Measurements from ENCODE around the gene WFDC11. TPM values are rescaled to one million over a fixed set of nuclear protein-coding genes. Genes with fewer than 3 reads are reported as not detected.

The WFDC11 gene
- polyA plus RNA-seq, 1 donor (not counting 4 experiments of a cell fraction or from before 2014, with no cell fraction given) = not detected

DNA sequence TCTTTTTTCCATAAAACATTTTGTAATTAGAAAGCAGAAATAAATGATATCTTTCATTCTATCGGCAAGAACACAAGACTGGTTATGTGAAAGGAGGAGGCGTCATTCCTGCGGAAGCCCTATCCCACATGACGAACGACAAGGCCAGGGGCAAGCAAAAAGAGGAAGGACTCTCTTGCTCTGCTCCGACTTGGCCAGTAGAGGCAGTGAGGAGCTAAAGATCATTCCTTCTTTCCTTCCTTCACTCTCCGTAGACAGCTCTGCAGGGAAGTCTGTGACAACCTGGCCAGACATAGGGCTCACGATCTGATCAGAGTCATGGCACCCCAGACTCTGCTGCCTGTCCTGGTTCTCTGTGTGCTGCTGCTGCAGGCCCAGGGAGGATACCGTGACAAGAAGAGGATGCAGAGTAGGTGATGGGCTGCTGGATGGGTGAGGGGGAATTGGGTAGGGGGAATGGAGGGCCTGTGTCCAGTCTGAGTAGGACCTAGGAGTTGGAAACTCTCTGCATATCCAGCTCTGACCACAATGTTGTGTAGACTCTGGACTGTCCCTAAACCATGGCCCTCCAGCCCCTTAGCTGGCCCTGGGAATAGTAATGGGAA is 40.4 kb downstream of the WFDC11 start, which contains the start of gene WFDC10A:
WFDC10A (plus strand) TSS at position 244 of the 605 bp plus-strand sequence; CDS start at position 319, 75 bp downstream.
- H3K4me1 ChIP-seq (ENCODE audit: control insufficient read depth, extremely low read depth, insufficient read depth, low read length) = no peaks in the 10 kb centered on the region
- dilution Hi-C loops (cut with MboI; ENCODE audit: extremely low pct_ligation_motif_present, low sequenced_read_pairs) = no loop called here
- DNase-seq (ENCODE audit: low read depth, low spot score) (peak; percentile 28), FAIRE-seq (peak; percentile 73)
- no peaks in the 10 kb centered on the region for H3K79me2 ChIP-seq (ENCODE audit: control insufficient read depth, insufficient read depth, low read length)
- peak within 1 kb of the TSS; percentile 2 for H3K4me2 ChIP-seq (ENCODE audit: control insufficient read depth, extremely low read depth, insufficient read depth, low read depth, low read length)
- peaks cover 6% of the 10 kb centered on the region for H3K27me3 ChIP-seq (ENCODE audit: control insufficient read depth, extremely low read depth, insufficient read depth, low read length)
- TF ChIP-seq CTCF (optimal IDR thresholded peaks at IDR 0.05 in 1 of 3, IDR thresholded peaks at IDR 0.05 in 1 of 3, conservative IDR thresholded peaks at IDR 0.05 in 1 of 3; ENCODE audit: extremely low read depth in 1 of 3, insufficient read depth in 2 of 3, low read length in 3 of 3) (peak; percentile 86 to 97 (median 88)), EZH2 (IDR thresholded peaks at IDR 0.05; ENCODE audit: low read length) (no peak)
- no peak within 1 kb of the TSS for H3K27ac ChIP-seq (ENCODE audit: control insufficient read depth, insufficient read depth, low read length)
- no peaks in the 10 kb centered on the region for H3K9me3 ChIP-seq (ENCODE audit: control insufficient read depth, low read depth, low read length)
- H4K20me1 ChIP-seq (ENCODE audit: control insufficient read depth, extremely low read depth, insufficient read depth, low read length) = no peaks in the 10 kb centered on the region
- H2AFZ ChIP-seq (ENCODE audit: control insufficient read depth, low read length) = no peak within 1 kb of the TSS
- no peak within 1 kb of the TSS for H3K4me3 ChIP-seq (ENCODE audit: control insufficient read depth in 2 of 3, extremely low read depth in 1 of 3, insufficient read depth in 2 of 3, low read depth in 1 of 3, low read length in 3 of 3)
- no peaks in the 10 kb centered on the region for H3K9me1 ChIP-seq (ENCODE audit: control insufficient read depth, extremely low read depth, insufficient read depth, low read length)
- no peak within 1 kb of the TSS for H3K9ac ChIP-seq (ENCODE audit: control insufficient read depth, extremely low read depth, insufficient read depth, low read length)
- H3K36me3 ChIP-seq (ENCODE audit: control insufficient read depth in 2 of 2, extremely low read depth in 1 of 2, insufficient read depth in 2 of 2, low read length in 2 of 2) = no peaks in the 10 kb centered on the region

- H3K9ac ChIP-seq (ENCODE audit: control insufficient read depth, extremely low read depth, insufficient read depth, low read length) = no peak overlapping the region
- no peaks in the 10 kb centered on the region for H4K20me1 ChIP-seq (ENCODE audit: control insufficient read depth, extremely low read depth, insufficient read depth, low read length)
- H3K4me3 ChIP-seq (ENCODE audit: control insufficient read depth in 2 of 3, extremely low read depth in 1 of 3, insufficient read depth in 2 of 3, low read depth in 1 of 3, low read length in 3 of 3) = no peak overlapping the region
- dilution Hi-C loops (cut with MboI; ENCODE audit: extremely low pct_ligation_motif_present, low sequenced_read_pairs) = no loop called here
- no peaks in the 10 kb centered on the region for H3K9me1 ChIP-seq (ENCODE audit: control insufficient read depth, extremely low read depth, insufficient read depth, low read length)
- DNase-seq (ENCODE audit: low read depth, low spot score) (no peak), FAIRE-seq (no peak)
- no peaks in the 10 kb centered on the region for H3K4me1 ChIP-seq (ENCODE audit: control insufficient read depth, extremely low read depth, insufficient read depth, low read length)
- H2AFZ ChIP-seq (ENCODE audit: control insufficient read depth, low read length) = no peak overlapping the region
- no peaks in the 10 kb centered on the region for H3K9me3 ChIP-seq (ENCODE audit: control insufficient read depth, low read depth, low read length)
- H3K27me3 ChIP-seq (ENCODE audit: control insufficient read depth, extremely low read depth, insufficient read depth, low read length) = peaks cover 6% of the 10 kb centered on the region
- no peaks in the 10 kb centered on the region for H3K36me3 ChIP-seq (ENCODE audit: control insufficient read depth in 2 of 2, extremely low read depth in 1 of 2, insufficient read depth in 2 of 2, low read length in 2 of 2)
- no peak overlapping the region for H3K27ac ChIP-seq (ENCODE audit: control insufficient read depth, insufficient read depth, low read length)
- no peak for TF ChIP-seq EZH2 (IDR thresholded peaks at IDR 0.05; ENCODE audit: low read length)
- no peak for TF ChIP-seq CTCF (optimal IDR thresholded peaks at IDR 0.05 in 1 of 3, IDR thresholded peaks at IDR 0.05 in 1 of 3, conservative IDR thresholded peaks at IDR 0.05 in 1 of 3; ENCODE audit: extremely low read depth in 1 of 3, insufficient read depth in 2 of 3, low read length in 3 of 3)
- H3K79me2 ChIP-seq (ENCODE audit: control insufficient read depth, insufficient read depth, low read length) = no peaks in the 10 kb centered on the region
- no peak overlapping the region for H3K4me2 ChIP-seq (ENCODE audit: control insufficient read depth, extremely low read depth, insufficient read depth, low read depth, low read length)
These were observed 43.5 kb downstream of the WFDC11 start for GRCh38 chr20:45626540-45626939.
